Activated naive CD4-positive, alpha-beta T cell treated with anti-CD3 and anti-CD28 coated beads, Interleukin-2, amount 10 ng/mL, durations not matched to agents 7 days and 5 days (primary cell): Measurements from ENCODE around the gene KRT25.

ENCODE experiments used
- CTCF ChIA-PET: fragments of 350-600 bp; sonication (Branson Sonifier 250); formaldehyde crosslinking; loops from one replicate; lab custom pipeline; 2021; ENCODE audit warnings: antibody characterized with exemption; lab: Charles Lee
- DNase-seq: peaks from one replicate; pipeline ENCODE4 v3.0.0-alpha.2; 2020
- H3K27ac Mint-ChIP-seq: one replicate; pipeline ENCODE4 v1.8.0; 2021; ENCODE audit warnings: mild to moderate bottlenecking, moderate library complexity, mixed read lengths
- H3K27me3 Mint-ChIP-seq: one replicate; pipeline ENCODE4 v1.8.0; 2021; ENCODE audit warnings: mild to moderate bottlenecking, mixed read lengths
- H3K36me3 Mint-ChIP-seq: one replicate; pipeline ENCODE4 v1.8.0; 2021; ENCODE audit warnings: mixed read lengths
- H3K4me1 Mint-ChIP-seq: one replicate; pipeline ENCODE4 v1.8.0; 2021; ENCODE audit warnings: mixed read lengths
- H3K4me3 Mint-ChIP-seq: one replicate; pipeline ENCODE4 v1.8.0; 2021; ENCODE audit warnings: mild to moderate bottlenecking, moderate library complexity, mixed read lengths
- H3K9me3 Mint-ChIP-seq: one replicate; pipeline ENCODE4 v1.8.0; 2021; ENCODE audit warnings: mixed read lengths

KRT25 gene, protein sequence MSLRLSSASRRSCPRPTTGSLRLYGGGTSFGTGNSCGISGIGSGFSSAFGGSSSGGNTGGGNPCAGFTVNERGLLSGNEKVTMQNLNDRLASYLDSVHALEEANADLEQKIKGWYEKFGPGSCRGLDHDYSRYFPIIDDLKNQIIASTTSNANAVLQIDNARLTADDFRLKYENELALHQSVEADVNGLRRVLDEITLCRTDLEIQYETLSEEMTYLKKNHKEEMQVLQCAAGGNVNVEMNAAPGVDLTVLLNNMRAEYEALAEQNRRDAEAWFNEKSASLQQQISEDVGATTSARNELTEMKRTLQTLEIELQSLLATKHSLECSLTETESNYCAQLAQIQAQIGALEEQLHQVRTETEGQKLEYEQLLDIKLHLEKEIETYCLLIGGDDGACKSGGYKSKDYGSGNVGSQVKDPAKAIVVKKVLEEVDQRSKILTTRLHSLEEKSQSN

DNA sequence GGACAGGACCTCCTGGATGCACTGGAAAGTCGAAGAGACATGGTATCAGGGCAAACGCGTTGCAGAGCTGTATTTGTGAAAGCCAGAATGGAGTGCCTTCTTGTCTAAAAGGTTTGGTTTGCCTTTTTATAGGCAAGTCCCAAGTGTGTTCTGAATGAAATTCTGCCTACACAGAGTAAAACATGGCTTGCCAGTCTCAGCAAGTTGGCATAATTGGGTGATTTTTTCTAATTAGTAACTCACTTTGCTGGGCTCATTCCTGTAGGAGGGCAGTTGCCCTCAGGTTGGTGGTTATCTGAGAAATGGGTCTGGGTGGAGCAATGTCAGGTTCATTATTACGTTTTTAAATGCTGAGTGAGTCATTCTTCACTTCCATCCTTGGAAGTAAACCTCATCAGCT is at the start of gene KRT25:
Gene KRT25 (minus strand): TSS at position 101 of the 400 bp plus-strand sequence. CDS start 60 bp downstream, at position 41.
- H3K27ac Mint-ChIP-seq, result no peak within 1 kb of the TSS
- H3K4me1 Mint-ChIP-seq, result no peaks in the 10 kb centered on the region
- H3K4me3 Mint-ChIP-seq, result no peak within 1 kb of the TSS
- peaks cover 2% of the 10 kb centered on the region for H3K36me3 Mint-ChIP-seq
- CTCF ChIA-PET, result no interaction called here
- DNase-seq, result no peak
- H3K9me3 Mint-ChIP-seq, result peaks cover 12% of the 10 kb centered on the region
- H3K27me3 Mint-ChIP-seq, result peaks cover 29% of the 10 kb centered on the region

DNA sequence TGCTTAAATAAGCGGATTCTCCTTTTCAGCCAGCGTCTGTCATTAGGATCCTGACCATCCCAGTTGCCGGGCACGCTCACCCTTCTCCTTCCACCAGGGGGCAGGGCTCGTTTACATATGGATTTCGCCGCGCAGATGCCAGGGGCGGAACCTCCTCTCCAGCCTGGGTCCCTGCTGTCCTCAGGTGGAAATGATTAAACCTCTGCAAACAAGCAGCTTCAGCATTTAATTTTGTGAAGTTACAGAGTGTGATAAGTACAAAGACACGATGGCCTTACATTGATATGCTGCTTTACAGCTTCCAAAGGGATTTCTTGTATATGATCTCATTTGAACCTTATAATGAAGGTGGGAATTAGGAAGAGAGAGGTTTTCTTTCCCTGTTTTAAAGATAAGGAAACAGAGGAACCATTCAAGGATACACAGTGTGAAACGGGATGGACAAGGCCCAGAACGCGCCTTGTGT is 48.5 kb upstream of the KRT25 start:
- Mint-ChIP-seq H3K27me3 (peaks cover 44% of the 10 kb centered on the region), H3K4me3 (no peak overlapping the region), H3K36me3 (no peaks in the 10 kb centered on the region), H3K27ac (no peak overlapping the region), H3K9me3 (no peaks in the 10 kb centered on the region), H3K4me1 (peaks cover 2% of the 10 kb centered on the region)
- peak; percentile 81 for DNase-seq
- CTCF ChIA-PET, result interaction anchor here (0.5 to 1.4 kb wide), 3 partner anchors 13 to 859 kb away, joined by 3 to 4 read pairs (median 3); no protein-coding TSS in a partner anchor

DNA sequence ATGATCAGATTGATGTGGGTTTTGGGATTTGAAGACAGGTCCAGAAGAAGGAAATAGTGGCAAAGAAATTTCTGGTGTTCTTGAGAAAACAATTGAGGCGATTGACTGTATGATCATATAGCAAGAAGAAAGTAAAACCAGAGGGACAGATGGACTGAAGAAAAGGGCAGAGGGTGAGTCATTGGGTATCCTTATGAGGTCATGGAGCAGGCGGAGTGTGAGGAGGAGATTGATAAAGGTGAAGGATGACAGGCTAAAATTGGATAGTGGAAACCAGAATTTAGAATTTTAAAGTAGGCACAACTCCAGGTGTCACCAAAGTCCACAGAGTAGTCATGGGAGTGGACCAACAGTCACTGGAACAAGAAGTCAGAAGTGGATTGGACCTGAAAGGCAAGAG is 46.0 kb upstream of the KRT25 start:
- CTCF ChIA-PET, result no interaction called here
- H3K9me3 Mint-ChIP-seq, result no peaks in the 10 kb centered on the region
- no peak overlapping the region for H3K27ac Mint-ChIP-seq
- DNase-seq, result no peak
- H3K4me1 Mint-ChIP-seq, result peaks cover 2% of the 10 kb centered on the region
- H3K27me3 Mint-ChIP-seq, result peaks cover 42% of the 10 kb centered on the region
- H3K36me3 Mint-ChIP-seq, result no peaks in the 10 kb centered on the region
- H3K4me3 Mint-ChIP-seq, result no peak overlapping the region

DNA sequence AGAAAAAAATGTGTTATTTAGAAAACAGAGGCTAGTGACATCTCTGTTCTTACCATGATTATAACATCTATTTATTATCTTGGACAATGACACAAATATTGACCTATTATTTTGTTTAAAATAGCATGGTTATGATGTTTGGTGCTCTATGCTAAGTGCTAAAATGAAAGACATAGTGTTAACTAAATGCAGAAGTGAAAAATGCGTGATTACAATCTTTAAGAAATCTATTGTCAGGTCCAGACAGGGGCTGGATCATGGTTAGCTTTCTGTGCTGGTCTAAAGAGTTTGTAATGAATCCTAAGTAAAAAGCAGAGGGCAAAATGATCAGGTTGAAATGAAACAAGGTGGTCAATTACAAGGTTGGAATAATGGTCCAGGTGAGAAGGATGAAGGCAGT is 45.2 kb upstream of the KRT25 start:
- CTCF ChIA-PET, result no interaction called here
- peaks cover 2% of the 10 kb centered on the region for H3K4me1 Mint-ChIP-seq
- no peak overlapping the region for H3K4me3 Mint-ChIP-seq
- H3K27me3 Mint-ChIP-seq, result peaks cover 40% of the 10 kb centered on the region
- H3K36me3 Mint-ChIP-seq, result no peaks in the 10 kb centered on the region
- no peak for DNase-seq
- no peaks in the 10 kb centered on the region for H3K9me3 Mint-ChIP-seq
- no peak overlapping the region for H3K27ac Mint-ChIP-seq

DNA sequence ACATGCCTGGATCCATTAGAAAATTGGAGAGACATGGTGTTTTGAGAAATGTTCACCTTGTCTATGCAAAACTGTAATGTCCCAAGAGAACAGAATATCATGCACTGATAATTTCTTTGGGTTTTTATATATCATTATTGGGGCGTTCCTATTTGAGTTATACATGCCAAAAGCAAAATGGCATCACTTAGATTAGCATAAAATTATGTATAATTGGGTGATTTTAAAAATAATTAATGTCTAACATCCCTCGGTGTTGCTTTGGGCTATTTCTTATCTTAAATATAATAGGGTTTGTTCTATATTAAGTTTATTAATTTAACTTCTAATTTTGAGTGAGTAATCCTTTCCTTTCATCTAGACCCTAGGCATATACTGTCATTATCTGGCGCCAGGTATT is 44.7 kb upstream of the KRT25 start, which contains the start of gene KRT28:
Gene KRT28 (minus strand): TSS at position 101 of the 400 bp plus-strand sequence. CDS start 66 bp downstream, at position 35.
- CTCF ChIA-PET, result no interaction called here
- no peaks in the 10 kb centered on the region for H3K36me3 Mint-ChIP-seq
- DNase-seq, result no peak
- H3K4me1 Mint-ChIP-seq, result peaks cover 2% of the 10 kb centered on the region
- no peak within 1 kb of the TSS for H3K27ac Mint-ChIP-seq
- H3K9me3 Mint-ChIP-seq, result no peaks in the 10 kb centered on the region
- H3K27me3 Mint-ChIP-seq, result peaks cover 38% of the 10 kb centered on the region
- H3K4me3 Mint-ChIP-seq, result no peak within 1 kb of the TSS

DNA sequence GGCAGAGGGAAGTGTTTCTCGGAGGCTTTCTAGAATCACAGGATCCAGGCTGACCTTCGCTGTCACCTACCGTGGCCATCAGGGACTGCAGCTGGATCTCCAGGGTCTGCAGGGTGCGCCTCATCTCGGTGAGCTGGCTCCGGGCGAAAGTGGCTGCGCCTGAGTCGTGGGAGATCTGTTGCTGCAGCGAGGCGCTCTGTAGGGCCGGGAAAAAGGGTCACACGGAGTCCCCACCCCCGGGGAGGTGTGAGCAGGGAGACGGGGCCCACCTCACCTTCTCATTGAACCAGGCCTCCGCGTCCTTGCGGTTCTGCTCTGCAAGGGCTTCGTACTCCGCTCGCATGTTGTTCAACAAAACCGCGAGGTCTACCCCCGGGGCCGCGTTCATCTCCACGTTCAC is 41.7 kb upstream of the KRT25 start:
- H3K27ac Mint-ChIP-seq, result no peak overlapping the region
- peaks cover 42% of the 10 kb centered on the region for H3K27me3 Mint-ChIP-seq
- no peaks in the 10 kb centered on the region for H3K4me1 Mint-ChIP-seq

DNA sequence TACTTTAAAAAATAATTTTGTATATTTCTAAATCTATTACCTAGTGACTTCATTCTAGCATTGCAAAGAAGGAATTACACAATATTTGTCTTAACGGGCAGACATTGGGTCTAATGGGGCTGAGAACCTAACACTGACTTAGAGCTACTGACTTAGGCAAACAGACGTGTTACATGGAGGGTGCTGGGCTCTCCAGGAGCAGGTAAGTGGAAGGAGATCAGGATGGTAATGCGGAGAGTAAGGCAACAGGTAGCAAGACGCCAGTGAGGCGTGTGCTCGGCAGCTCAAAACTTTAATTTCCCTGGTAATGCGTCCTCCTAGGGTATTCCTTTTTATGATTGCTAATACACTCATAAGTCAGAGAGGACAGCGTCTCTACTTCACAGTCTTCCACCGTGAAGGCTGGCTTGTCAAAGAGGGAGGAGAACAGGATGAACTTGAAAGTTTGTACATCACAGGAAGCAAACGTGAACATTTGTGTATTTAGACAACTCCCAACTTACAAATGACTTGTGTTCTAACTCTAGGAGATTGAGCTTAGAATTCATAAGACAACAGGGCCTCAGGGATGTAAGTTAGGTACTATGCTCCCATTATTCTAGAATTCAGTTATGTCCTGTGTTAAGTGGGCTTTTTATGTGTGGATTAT is 40.0 kb upstream of the KRT25 start:
- CTCF ChIA-PET, result interaction anchor here (1.1 kb wide), 1 partner anchor 176 kb away, joined by 3 read pairs; no protein-coding TSS in a partner anchor
- Mint-ChIP-seq H3K36me3 (no peaks in the 10 kb centered on the region), H3K27ac (no peak overlapping the region), H3K9me3 (no peaks in the 10 kb centered on the region), H3K27me3 (peaks cover 42% of the 10 kb centered on the region), H3K4me3 (no peak overlapping the region), H3K4me1 (no peaks in the 10 kb centered on the region)
- DNase-seq, result no peak

More for the DNA sequence above, 41.7 kb upstream of the KRT25 start:
- CTCF ChIA-PET, result no interaction called here
- no peak overlapping the region for H3K4me3 Mint-ChIP-seq
- H3K36me3 Mint-ChIP-seq, result no peaks in the 10 kb centered on the region
- DNase-seq, result no peak
- no peaks in the 10 kb centered on the region for H3K9me3 Mint-ChIP-seq

DNA sequence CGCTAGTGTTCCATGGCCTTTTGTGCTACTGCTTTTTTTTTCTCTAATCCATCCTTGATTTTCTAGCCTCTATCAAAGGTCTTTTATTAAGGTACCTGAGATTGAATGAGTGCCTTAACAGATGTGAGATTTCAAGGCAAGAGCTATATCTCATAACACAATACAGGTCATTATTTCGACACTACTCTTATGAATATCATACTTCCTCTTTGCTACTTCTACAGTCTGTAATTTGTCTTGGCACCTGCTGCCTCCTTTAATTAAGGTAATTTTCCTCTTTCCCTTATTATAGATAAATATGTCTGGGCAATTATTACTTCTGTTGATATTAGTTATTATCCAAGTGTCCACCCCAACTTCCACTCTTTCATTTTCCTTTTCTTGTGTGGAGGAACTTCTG is 39.3 kb upstream of the KRT25 start:
- Mint-ChIP-seq H3K27me3 (peaks cover 41% of the 10 kb centered on the region), H3K4me1 (no peaks in the 10 kb centered on the region), H3K36me3 (no peaks in the 10 kb centered on the region), H3K4me3 (no peak overlapping the region), H3K27ac (no peak overlapping the region), H3K9me3 (no peaks in the 10 kb centered on the region)
- DNase-seq, result no peak
- CTCF ChIA-PET, result interaction anchor here (1.1 kb wide), 1 partner anchor 175 kb away, joined by 3 read pairs; no protein-coding TSS in a partner anchor

DNA sequence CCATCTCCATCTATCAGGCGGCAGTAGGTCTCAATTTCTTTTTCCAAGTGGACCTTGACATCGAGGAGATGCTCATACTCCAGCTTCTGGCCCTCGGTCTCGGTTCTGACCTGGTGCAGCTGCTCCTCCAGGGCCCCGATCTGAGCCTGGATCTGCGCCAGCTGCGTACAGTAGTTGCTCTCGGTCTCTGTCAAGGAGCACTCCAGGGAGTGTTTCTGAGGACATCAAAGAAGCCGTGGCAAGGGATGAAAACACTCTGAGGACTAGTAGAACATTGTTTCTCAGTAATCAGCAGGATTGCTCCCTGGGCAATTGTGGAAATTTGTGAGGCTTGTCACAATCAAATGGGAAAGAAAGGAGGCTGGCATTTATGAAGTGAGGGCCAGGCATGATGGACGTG is 38.7 kb upstream of the KRT25 start:
- no peak for DNase-seq
- Mint-ChIP-seq H3K36me3 (no peaks in the 10 kb centered on the region), H3K9me3 (no peaks in the 10 kb centered on the region), H3K27ac (no peak overlapping the region), H3K4me1 (no peaks in the 10 kb centered on the region), H3K4me3 (no peak overlapping the region), H3K27me3 (peaks cover 43% of the 10 kb centered on the region)
- CTCF ChIA-PET, result no interaction called here

DNA sequence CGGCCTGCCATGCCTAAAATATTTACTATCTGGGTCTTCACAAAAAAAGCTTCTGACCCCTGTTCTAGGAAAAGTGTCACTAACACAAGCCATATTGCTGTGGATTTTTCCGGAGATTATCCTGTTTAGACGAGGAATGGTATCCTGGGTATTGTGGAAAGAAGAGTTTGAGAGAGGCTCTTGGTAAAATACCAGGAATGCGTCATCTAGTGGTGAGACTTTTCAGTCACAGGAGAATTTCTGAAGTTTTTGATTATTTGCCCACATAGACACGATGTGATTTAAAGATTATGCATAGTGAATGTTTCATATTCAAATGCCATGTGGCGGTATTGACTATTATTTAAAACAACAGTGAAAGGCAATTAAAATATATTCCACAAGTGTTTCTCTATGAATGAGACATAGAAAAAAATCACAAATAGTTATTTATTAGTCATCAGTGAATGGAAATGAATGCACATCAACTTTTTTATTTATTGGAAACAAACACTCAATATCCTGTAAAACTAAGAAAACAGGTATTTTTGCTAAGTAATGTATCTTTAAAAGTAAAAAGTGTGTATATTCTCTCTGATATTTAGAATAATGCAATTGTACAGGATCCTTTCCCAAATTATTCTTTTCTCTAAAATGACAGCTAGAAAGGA is 36.8 kb upstream of the KRT25 start:
- CTCF ChIA-PET, result interaction anchor here (0.7 to 1.6 kb wide), 6 partner anchors 18 to 874 kb away, joined by 3 to 4 read pairs (median 3); no protein-coding TSS in a partner anchor
- Mint-ChIP-seq H3K4me1 (no peaks in the 10 kb centered on the region), H3K27ac (peak overlapping the region; percentile 6), H3K36me3 (no peaks in the 10 kb centered on the region), H3K27me3 (peaks cover 39% of the 10 kb centered on the region), H3K9me3 (no peaks in the 10 kb centered on the region), H3K4me3 (no peak overlapping the region)
- DNase-seq, result no peak

DNA sequence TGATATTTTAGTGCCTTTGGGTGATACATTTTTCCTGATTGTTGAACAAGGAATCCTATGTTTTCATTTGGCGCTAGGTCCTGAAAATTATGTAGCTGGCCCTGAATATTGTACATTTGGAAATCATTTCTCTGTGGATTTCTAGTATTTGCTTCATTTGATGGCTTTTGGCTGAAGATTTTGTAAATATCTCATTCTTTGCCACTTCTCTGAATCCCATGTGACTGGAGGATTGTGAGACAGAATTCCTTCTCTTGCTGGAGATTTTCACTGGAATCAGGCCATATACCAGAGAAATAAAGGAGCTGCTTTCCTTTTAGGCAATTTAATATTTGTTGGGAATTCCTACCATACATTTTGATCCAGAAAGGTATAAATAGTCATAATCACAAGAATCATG is 36.0 kb upstream of the KRT25 start:
- no peak for DNase-seq
- Mint-ChIP-seq H3K4me1 (no peaks in the 10 kb centered on the region), H3K27me3 (peaks cover 31% of the 10 kb centered on the region), H3K4me3 (no peak overlapping the region), H3K9me3 (no peaks in the 10 kb centered on the region), H3K36me3 (no peaks in the 10 kb centered on the region), H3K27ac (no peak overlapping the region)
- CTCF ChIA-PET, result interaction anchor here (0.7 to 1.6 kb wide), 4 partner anchors 171 to 875 kb away, joined by 3 to 4 read pairs (median 3); no protein-coding TSS in a partner anchor

DNA sequence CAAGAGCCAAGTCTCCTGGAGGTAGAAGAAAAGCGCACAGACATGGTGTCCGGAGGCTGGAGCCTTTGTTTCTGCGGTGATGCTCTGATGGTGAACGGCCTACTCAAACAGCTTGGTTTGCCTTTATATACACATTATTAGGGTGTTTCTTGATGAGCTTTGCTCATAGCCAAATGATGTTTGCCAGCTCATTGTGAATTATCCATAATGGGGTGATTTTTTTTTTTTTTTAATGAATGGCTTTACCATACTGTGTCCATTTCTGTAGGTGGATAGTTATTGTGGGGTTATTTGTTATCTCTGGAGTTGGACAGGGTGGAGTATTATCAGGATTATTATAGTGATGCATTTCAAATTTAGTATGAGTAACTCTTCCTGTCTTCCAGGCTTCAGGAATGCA is 27.3 kb upstream of the KRT25 start, which contains the start of gene KRT27:
Gene KRT27 (minus strand): TSS at position 101 of the 400 bp plus-strand sequence. CDS start 57 bp downstream, at position 44.
- H3K36me3 Mint-ChIP-seq, result no peaks in the 10 kb centered on the region
- H3K4me3 Mint-ChIP-seq, result no peak within 1 kb of the TSS
- no peak within 1 kb of the TSS for H3K27ac Mint-ChIP-seq
- no peaks in the 10 kb centered on the region for H3K9me3 Mint-ChIP-seq
- CTCF ChIA-PET, result no interaction called here
- no peaks in the 10 kb centered on the region for H3K4me1 Mint-ChIP-seq
- peaks cover 43% of the 10 kb centered on the region for H3K27me3 Mint-ChIP-seq
- no peak for DNase-seq

DNA sequence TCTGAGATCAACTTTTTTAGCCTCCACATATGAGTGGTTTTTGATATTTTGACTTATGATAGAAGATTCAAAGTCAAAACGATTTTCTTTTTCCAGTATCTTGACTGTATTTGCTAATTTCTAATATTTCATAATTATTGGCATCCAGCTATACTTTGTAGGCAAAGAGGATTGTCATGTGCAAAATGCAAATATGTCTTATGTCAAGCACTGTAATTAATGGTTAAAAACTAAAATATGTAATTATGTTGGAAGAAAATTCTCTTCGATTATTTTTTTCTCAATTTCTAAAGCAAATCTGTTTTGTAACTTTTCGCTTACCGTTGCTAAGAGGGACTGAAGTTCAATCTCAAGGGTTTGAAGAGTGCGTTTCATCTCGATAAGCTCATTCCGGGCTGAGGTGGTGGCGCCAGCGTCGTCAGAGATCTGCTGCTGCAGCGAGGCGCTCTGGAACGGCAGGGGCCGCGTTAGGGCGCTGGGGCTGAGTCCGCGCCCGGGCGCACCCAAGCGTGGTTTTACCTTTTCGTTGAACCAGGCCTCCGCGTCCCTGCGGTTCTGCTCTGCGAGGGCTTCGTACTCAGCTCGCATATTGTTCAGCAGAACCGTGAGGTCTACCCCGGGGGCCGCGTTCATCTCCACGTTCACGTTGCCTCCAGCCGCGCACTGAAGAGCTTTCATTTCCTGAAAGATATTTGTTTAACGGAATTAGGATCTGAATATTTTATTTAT is 24.2 kb upstream of the KRT25 start:
- peak; percentile 34 for DNase-seq
- Mint-ChIP-seq H3K27ac (no peak overlapping the region), H3K4me1 (no peaks in the 10 kb centered on the region), H3K9me3 (no peaks in the 10 kb centered on the region), H3K4me3 (peak overlapping the region; percentile 13), H3K27me3 (peaks cover 42% of the 10 kb centered on the region), H3K36me3 (no peaks in the 10 kb centered on the region)
- CTCF ChIA-PET, result no interaction called here
